NCI-H510A treated with DMSO at 0.1 percent for 48 hours (cell line): Measurements from ENCODE around the gene ZNF789.

Source experiments
- DNase-seq: peaks from one replicate; lab custom pipeline; 2025; lab: John Stamatoyannopoulos, UW

ZNF789 gene

GRCh38 chr7:99504603-99505323, 32.1 kb downstream of the ZNF789 start, which contains the start of gene ZKSCAN5:
ZKSCAN5 (plus strand) TSS chr7:99504662; CDS start chr7:99506045, 1,383 bp downstream.
- DNase-seq, result peak; percentile 89

DNA sequence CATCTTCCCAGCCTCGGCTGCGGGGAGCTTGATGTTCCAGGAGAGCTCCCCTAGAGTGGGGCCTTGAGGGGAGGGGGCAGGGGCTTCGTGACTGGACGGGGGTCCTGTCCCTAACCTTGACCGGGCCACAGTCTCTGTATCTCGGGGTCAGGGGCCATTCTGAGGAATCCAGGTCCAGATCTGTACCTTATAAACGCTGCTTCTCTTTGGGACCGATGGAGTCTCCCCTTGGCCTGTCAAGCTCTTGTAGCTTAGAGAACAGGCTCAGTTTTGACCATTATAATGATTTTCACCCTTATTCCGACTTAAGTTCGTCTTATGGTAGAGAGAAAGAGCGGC, 32.6 kb downstream of the ZNF789 start:
- DNase-seq, result no peak

- no peak for DNase-seq
Observed at GRCh38 chr7:99514050-99514449, 41.4 kb downstream of the ZNF789 start.

DNA sequence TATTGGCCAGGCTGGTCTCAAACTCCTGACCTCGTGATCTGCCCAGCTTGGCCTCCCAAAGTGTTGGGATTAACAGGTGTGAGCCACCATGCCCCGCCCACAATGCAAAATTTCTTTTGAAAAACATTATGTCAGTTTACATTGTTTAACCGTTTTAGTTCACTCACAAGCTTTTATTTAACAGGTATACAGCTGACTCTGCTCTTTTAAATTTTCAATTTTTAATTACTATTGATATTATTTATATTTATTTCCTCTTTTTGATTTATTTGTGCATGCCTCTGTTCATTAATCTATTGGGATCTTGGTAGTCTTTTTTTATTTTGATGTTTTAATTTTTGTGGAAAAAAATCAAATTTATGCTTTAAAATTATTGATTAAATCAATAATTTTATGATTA, 48.7 kb downstream of the ZNF789 start:
- no peak for DNase-seq

GRCh38 chr7:99525713-99526440, 53.2 kb downstream of the ZNF789 start:
- no peak for DNase-seq

DNA sequence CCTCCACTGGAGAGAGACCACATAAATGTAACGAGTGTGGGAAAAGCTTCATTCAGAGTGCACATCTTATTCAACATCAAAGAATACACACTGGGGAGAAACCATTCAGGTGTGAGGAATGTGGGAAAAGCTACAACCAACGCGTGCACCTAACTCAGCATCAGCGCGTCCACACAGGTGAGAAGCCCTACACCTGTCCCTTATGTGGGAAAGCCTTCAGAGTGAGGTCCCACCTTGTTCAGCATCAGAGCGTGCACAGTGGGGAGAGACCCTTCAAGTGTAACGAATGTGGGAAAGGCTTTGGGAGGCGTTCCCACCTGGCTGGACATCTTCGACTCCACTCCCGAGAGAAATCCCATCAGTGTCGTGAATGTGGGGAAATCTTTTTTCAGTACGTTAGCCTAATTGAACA, 58.7 kb downstream of the ZNF789 start:
- DNase-seq, result no peak

DNA sequence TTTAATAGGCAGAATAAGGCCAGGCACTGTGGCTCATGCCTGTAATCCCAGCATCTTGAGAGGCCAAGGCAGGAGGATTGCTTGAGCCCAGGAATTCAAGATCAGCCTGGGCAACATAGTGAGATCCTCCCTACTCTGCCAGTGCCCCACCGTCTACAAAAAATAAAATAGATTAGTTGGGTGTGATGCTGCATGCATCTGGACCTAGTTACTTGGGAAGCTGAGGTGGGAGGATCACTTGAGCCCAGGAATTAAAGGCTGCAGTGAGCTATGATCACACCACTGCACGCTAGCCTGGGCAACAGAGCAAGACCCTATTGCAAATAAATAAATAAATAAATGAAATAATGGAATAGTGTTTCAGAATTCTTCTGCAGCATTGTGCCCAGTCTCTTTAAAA, 63.0 kb downstream of the ZNF789 start:
- no peak for DNase-seq
